CD1c-positive myeloid dendritic cell (primary cell): ENCODE data around the gene CHP1.
"Not testable (repeated sequence)": the region's sequence is repeated elsewhere in the genome, so short reads cannot be mapped to it uniquely, and the experiment has no call there.

ENCODE experiments used
- DNase-seq: peaks from one replicate; pipeline ENCODE4 v3.0.0-alpha.2; 2016; ENCODE audit errors: extremely low spot score

Gene CHP1

DNA sequence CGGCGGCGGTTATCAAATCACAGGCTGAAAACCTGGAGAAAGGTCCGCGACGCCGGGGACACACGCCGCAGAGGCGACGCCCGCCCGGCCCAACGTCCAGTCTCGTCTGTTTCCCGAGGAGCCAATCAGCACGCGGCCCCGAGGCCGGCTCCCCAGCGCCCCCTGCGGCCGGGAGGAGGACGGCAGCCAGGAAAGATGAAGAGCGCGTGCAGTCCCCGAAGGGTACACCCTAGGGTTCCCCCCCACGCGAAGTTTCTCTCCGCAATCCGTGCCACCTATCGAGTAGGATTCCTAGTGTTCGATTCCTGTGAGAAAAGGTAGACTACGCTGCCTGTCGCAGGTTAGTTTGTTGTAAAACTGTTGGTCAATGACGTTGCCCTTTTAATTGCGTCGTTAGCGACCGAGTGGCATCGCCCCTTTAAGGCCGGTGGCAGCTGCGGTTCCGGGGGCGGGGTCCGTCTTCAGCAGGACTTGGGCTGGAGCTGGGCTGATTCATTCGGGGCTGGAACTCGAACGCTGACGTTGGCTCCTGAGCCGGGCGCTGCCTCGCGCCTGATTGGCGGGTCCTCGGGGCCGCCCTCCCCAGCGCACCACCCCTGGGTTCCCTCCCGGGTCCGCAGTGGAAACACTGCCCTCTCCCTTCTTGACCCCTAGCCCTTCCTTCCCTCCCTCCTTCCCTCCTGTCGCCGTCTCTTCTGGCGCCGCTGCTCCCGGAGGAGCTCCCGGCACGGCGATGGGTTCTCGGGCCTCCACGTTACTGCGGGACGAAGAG lies at the start of gene CHP1, which contains the start of gene EXD1:
CHP1 (plus strand) TSS at position 619 of the 772 bp plus-strand sequence; CDS start at position 734, 115 bp downstream.
EXD1 (minus strand) TSS at position 108 of the 772 bp plus-strand sequence. CDS start 4,182 bp downstream, outside the sequence.
- DNase-seq = peak; percentile 98

DNA sequence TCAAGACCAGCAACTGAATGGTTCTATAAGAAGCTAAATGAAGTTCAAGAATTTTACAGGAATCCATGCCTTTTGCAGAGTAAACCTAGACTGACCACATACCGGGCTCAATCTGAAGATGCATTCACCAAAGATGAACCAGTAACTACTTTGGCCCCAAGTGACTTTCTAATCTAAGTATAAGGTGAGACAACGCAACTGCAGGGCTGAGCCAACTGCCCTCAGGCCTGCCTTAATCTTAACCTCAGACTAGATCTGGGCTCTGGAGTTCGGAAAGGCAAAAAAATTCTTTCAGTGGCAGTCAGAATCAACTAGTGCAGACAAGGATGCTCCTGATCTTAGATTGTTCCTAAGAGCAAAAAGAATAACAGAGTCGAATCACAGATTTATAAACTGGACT lies 48.8 kb upstream of the CHP1 start:
- DNase-seq = no peak

- DNase-seq = no peak
These were observed 47.5 kb upstream of the CHP1 start for GRCh38 chr15:41183581-41183980.

GRCh38 chr15:41194444-41194843 lies 36.6 kb upstream of the CHP1 start:
- no peak for DNase-seq

GRCh38 chr15:41199470-41199869 lies 31.6 kb upstream of the CHP1 start:
- no peak for DNase-seq

DNA sequence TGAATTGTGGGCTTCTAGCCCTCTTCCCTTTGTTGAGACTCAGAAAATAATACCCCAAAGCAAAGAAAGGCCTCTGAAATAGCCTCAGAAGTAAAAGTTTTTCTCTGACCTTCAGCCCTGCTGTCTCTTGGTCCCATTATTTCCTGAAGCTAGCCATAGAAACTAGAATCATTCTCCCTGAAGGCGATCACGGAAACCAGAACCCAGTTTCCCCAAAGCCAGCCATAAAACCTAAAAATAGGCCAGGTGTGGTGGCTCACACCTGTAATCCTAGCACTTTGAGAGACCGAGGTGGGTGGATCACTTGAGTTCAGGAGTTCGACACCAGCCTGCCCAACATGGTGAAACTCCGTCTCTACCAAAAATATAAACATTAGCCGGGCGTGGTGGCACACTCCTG lies 27.7 kb upstream of the CHP1 start:
- no peak for DNase-seq

GRCh38 chr15:41205315-41205714 lies 25.8 kb upstream of the CHP1 start:
- no peak for DNase-seq

DNA sequence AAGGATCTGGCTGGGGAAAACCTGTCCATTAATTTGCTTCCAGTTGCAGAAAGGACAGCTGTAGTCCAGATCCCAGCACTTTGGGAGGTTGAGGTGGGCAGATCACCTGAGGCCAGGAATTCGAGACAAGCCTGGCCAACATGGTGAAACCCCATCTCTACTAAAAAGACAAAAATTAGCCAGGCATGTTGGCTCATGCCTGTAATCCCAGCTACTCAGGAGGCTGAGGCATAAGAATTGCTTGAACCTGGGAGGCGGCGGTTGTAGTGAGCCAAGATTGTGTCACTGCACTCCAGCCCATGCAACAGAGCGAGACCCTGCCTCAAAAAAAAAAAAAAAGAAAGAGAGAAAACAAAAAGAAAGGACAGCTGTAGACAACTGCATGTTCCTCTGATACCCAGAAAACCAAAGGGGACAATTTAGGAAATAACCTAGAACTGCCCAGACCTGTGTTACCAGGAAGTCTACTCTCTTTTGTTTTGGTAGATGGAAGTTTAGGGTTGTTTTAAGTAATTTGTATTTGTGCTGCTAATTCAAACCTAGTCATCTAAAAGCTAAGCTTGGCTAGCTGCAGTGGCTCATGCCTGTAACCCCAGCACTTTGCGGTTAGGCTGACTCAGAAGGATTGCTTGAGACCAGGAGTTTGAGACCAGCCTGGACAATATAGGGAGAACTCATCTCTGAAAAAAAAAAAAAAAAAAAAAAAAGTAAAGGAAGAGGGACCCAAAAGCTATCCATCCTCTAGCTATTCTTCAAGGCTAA lies 23.2 kb upstream of the CHP1 start:
- no peak for DNase-seq

DNA sequence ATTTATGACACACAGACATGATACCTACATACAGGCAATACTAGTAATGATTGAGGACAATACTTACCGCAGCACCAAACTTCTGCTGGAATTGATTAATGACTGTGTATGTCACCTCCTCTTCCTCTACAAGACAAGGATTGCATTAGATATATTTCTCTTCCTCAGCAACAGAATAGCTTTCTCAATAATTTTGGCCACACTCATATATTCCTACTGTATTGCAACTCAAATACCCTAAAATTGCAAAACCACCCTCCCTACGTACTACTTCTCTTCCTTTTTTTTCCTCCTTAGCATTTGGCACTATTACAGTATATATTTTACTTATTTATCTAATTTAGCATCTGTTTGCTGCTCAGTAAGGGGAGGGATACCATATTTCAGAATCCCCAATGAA lies 15.4 kb upstream of the CHP1 start:
- DNase-seq = peak; percentile 59

DNA sequence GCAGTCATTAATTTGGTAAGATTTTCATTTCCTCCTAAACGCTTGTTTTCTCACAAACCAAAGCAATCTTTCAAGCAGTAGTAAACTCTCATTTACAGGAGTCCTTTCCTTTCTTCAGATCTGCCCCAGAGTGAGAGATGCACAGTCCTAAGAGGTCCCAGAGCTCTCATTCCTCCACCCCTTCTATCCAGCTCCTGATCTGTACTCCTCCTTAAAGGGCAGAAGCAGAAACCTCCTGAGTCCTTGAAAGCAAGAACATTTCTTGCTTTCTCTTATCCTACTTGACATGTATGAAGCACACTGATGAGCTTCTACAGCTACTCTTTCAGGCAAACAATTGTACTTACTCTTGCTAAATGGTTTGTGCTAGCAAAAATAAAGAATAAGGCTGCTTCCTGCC lies 12.2 kb upstream of the CHP1 start:
- DNase-seq = no peak

- DNase-seq = no peak
These were observed 11.7 kb upstream of the CHP1 start for GRCh38 chr15:41219381-41219780.

GRCh38 chr15:41230345-41230649 lies 771 bp upstream of the CHP1 start:
- DNase-seq = no peak

DNA sequence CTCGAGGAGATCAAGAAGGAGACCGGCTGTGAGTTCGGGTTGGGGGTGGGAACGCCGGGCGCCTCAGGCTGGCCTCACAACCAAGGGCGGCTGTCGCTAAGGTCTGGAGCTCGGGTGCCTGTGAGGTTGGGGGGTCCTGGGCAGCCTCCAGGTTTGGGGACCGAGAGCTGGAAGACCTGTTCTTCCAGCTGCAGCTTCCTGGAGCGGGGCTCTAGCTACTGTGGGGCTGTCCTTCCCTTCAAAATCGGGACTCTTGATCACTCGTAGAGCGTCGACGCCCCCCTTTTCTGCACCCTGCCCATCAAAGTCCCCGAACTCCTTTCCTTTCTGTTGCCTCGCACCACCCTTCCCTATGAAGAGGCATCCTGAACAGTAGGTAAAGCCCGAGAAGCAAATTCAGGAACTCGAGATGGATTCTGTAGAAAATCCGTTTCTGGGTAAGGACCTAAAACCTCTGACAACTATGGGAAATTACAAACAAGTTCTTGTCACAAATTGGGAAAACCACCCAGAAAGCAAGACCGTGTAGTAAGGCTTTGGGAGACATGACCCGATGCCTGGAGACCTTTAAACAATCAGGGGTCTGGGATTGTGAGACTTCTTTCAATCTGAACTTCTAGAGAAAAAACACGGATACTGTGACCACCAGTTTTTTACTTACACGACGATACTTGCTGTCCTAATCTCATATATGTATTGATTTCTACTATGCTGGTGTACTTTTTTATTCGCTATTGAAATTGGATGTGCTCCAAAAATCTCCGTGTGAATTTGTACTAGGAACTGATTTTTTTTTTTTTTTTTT lies 556 bp downstream of the CHP1 start:
- peak; percentile 37 for DNase-seq

DNA sequence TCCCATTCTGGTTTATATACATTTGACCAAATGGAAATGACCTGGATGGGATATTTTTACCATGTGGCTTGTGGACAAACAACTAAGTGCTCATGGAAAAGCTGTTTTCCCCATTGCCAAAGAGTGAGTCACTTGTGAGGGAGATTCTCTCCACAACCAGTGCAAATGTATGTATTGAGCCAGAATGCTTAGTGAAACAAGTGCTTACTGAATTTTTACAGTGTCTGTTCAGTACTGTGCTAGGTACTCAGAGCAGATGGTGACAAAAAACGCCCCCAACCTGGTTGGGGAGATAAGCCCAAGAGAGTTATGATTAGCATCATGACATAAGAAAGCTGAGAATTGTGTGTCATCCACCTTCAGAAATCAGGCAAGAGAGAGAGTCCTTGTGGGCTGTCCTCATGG lies 2.3 kb downstream of the CHP1 start:
- DNase-seq = no peak

DNA sequence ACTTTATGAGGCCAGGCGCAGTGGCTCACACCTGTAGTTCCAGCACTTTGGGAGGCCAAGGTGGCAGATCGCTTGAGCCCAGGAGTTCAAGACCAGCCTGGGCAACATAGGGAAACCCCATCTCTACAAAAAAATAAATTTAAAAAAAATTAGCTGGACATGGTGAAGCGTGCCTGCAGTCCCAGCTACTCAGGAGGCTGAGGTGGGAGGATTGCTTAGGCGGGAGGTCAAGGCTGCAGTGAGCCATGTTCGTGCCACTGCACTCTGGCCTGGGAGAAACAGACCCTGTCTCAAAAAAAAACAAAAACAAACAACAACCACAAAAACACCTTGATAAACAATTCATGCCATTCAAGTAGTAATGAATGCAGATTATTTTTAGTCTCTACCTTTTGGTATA lies 4.2 kb downstream of the CHP1 start:
- DNase-seq = not testable (repeated sequence)

- DNase-seq = no peak
These were observed 4.9 kb downstream of the CHP1 start for GRCh38 chr15:41235929-41236328.

GRCh38 chr15:41238100-41238499 lies 7.0 kb downstream of the CHP1 start:
- no peak for DNase-seq

- DNase-seq = no peak
These were observed 10.3 kb downstream of the CHP1 start for GRCh38 chr15:41241221-41241964.

DNA sequence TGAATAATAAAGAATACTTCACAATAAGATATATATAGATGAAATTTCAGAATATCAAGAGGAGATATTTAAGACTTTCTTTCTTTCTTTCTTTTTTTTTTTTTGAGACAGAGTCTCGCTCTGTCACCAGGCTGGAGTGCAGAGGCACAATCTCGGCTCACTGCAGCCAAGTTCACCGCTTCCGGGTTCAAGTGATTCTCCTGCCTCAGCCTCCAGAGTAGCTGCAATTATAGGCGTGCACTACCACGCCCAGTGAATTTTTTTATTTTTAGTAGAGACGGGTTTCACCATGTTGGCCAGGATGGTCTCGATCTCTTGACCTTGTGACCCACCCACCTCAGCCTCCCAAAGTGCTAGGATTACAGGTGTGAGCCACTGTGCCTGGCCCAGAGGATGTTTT lies 19.7 kb downstream of the CHP1 start:
- DNase-seq = not testable (repeated sequence)

- no peak for DNase-seq
These were observed 20.3 kb downstream of the CHP1 start for GRCh38 chr15:41251411-41251810.

GRCh38 chr15:41254560-41254959 lies 23.5 kb downstream of the CHP1 start:
- no peak for DNase-seq

DNA sequence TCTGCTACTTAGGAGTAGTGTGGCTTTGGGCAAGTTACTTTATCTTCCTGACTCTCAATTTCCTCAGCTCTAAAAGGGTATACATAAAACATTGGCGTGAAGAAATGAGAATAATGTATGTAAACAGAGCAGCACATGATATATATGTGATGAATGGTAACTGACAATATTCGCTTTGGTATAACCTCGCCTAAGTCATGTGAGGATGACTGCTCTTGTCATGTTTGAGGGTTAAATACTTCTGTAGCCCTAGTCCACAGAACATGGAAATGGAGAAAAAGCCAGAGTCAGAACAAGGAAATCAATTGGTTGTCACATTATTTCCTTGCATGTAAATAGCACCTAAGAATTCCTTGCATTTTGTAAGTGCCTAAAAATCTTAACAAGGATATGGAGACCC lies 25.0 kb downstream of the CHP1 start:
- DNase-seq = no peak
